GM19467 (cell line): Measurements from ENCODE around the gene TEF.

Experiments
- ATAC-seq: cut with Tn5 transposase; IDR thresholded peaks from one replicate; pipeline ENCODE4 v1.9.1; 2021; ENCODE audit warnings: mild to moderate bottlenecking, moderate library complexity; ENCODE audit not compliant: unreplicated experiment

Gene TEF

GRCh38 chr22:41447435-41448188 is 65.9 kb downstream of the TEF start:
- ATAC-seq = no peak

DNA sequence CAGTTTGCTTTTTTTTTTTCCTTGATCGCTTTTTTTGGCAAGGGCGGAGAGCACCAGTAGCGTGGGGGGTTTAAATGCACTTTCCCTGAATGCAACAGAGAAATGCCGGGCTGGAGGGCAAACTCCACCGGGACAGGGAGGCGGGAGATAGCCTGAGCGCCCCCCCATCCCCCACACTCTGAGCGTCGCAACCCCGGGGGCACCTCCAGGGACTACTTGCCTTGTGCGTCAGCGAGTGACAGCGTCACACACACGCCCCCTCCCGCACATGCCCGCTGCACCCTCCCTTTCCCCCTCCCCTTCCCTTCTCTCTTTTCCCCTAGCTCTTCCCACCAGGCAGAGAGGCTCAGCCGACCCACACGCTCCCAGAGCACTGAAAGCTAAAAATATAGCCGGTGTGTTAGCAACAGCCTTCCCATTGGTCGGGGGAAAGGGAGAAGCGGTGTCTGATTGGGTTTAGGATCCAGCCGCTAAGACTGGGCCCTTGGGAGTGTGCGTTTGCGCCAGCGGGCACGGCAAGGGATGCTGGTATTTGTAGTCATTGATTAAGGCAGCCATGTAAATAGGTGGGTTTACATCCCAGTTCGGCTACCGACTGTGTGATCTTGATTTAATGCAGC is 66.6 kb downstream of the TEF start:
- peak; percentile 53 for ATAC-seq
